Measurements from ENCODE around the gene CAMKV. TPM values are rescaled to one million over a fixed set of nuclear protein-coding genes. Genes with fewer than 3 reads are reported as not detected.

CAMKV gene
- total and polyA plus RNA-seq, 10 of the 15 experiments (the other 5 are each of a cell fraction or from before 2014, with no cell fraction given), result 0.06 to 0.20 TPM; not detected in 8

DNA sequence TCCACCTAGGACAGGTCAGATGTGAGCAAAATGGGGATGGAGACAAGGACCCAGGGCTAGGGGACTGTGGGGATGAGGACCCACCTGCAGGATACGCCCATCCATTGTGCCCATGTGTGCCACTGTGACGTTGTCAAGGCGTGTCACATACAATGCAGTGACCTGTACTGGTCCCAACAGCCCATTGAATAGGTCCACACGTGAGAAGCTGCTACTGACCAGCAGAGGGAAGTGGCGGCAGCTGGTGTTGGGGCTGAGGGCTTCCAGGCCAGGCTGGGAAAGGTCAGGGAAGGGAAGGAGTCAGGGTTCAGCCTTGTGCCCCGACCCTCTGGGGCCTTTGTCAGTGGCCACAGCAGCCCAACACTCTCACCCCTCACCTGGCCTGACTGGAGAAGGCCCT, 29.3 kb upstream of the CAMKV start (continued):
- TF ChIP-seq MTA3 (IDR thresholded peaks at IDR 0.05; ENCODE audit: borderline replicate concordance, low read length) (no peak), PML (IDR thresholded peaks at IDR 0.05; ENCODE audit: low read length) (no peak), RCOR1 (conservative IDR thresholded peaks at IDR 0.05; ENCODE audit: low read depth, low read length) (no peak), HCFC1 (IDR thresholded peaks at IDR 0.05; ENCODE audit: low read length) (no peak), ESRRA (IDR thresholded peaks at IDR 0.05; ENCODE audit: low read length) (no peak), USF2 (IDR thresholded peaks at IDR 0.05; ENCODE audit: borderline replicate concordance, low read depth, low read length) (no peak), ATF3 (IDR thresholded peaks at IDR 0.05; ENCODE audit: borderline replicate concordance, extremely low read depth, low read depth, low read length) (no peak), CBX3 (IDR thresholded peaks at IDR 0.05; ENCODE audit: borderline replicate concordance, low read depth) (no peak), NR2F1 (conservative IDR thresholded peaks at IDR 0.05) (no peak)
- TF ChIP-seq, protein P1, sequence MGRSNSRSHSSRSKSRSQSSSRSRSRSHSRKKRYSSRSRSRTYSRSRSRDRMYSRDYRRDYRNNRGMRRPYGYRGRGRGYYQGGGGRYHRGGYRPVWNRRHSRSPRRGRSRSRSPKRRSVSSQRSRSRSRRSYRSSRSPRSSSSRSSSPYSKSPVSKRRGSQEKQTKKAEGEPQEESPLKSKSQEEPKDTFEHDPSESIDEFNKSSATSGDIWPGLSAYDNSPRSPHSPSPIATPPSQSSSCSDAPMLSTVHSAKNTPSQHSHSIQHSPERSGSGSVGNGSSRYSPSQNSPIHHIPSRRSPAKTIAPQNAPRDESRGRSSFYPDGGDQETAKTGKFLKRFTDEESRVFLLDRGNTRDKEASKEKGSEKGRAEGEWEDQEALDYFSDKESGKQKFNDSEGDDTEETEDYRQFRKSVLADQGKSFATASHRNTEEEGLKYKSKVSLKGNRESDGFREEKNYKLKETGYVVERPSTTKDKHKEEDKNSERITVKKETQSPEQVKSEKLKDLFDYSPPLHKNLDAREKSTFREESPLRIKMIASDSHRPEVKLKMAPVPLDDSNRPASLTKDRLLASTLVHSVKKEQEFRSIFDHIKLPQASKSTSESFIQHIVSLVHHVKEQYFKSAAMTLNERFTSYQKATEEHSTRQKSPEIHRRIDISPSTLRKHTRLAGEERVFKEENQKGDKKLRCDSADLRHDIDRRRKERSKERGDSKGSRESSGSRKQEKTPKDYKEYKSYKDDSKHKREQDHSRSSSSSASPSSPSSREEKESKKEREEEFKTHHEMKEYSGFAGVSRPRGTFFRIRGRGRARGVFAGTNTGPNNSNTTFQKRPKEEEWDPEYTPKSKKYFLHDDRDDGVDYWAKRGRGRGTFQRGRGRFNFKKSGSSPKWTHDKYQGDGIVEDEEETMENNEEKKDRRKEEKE (IDR thresholded peaks at IDR 0.05), result no peak

- H3K36me3 ChIP-seq (ENCODE audit: control insufficient read depth in 2 of 2, insufficient read depth in 2 of 2, low read length in 1 of 2), result no peaks in the 10 kb centered on the region
- no peak for FAIRE-seq
- POLR2A ChIA-PET, result interaction anchor here (0.5 kb wide), 1 partner anchor 27 kb away, joined by 3 read pairs; no protein-coding TSS in a partner anchor
- RAD21 ChIA-PET (ENCODE audit: unreplicated experiment), result no interaction called here
- no peak for DNase-seq (ENCODE audit: low read depth, low spot score)
- BruUV-seq (replicated peaks), result no TSS peak
- CTCF ChIA-PET, result no interaction called here
- no peaks in the 10 kb centered on the region for H3K9me3 ChIP-seq (replicated peaks; ENCODE audit: control insufficient read depth, insufficient read depth, low read length)
- no peaks in the 10 kb centered on the region; the same call in 1 of the 2 replicates for H3K4me1 ChIP-seq (ENCODE audit: control insufficient read depth, insufficient read depth, low read length)
- no peaks in the 10 kb centered on the region for H3K79me2 ChIP-seq (ENCODE audit: control insufficient read depth, insufficient read depth, low read length)
- H3K27me3 ChIP-seq (replicated peaks in 1 of 2; ENCODE audit: control insufficient read depth in 2 of 2, insufficient read depth in 2 of 2, low read length in 1 of 2), result no peaks in the 10 kb centered on the region
- H3K27ac ChIP-seq (ENCODE audit: control insufficient read depth, insufficient read depth), result no peak overlapping the region
- H2AFZ ChIP-seq (ENCODE audit: control insufficient read depth, low read depth, low read length), result no peak overlapping the region
- in situ Hi-C loops (cut with MboI) (no loop called here), intact Hi-C loops (cut with micrococcal nuclease; ENCODE audit: unreplicated experiment) (no loop called here)
- no peak overlapping the region for H3K9ac ChIP-seq (ENCODE audit: control insufficient read depth, insufficient read depth, low read length)
- H3K4me2 ChIP-seq (ENCODE audit: control insufficient read depth, insufficient read depth), result no peak overlapping the region
- H4K20me1 ChIP-seq (ENCODE audit: control insufficient read depth, insufficient read depth), result no peaks in the 10 kb centered on the region
- SMC1A ChIA-PET (ENCODE audit: uncharacterized antibody, unreplicated experiment), result no interaction called here
- 68% methylated on average over 5 of the region's 5 CpGs for WGBS (ENCODE audit: insufficient coverage, insufficient replicate concordance, low lambda C conversion rate, missing lambda C conversion rate)
- ATAC-seq, result no peak
- H3K4me3 ChIP-seq, result no peak overlapping the region
- TF ChIP-seq SMC3 (IDR thresholded peaks at IDR 0.05; ENCODE audit: borderline replicate concordance, low read length), result no peak
- no peak for TF ChIP-seq ZNF622 (IDR thresholded peaks at IDR 0.05)
- TF ChIP-seq TARDBP (IDR thresholded peaks at IDR 0.05; ENCODE audit: borderline replicate concordance), result no peak
- TF ChIP-seq NFXL1 (IDR thresholded peaks at IDR 0.05; ENCODE audit: borderline replicate concordance), result no peak
- no peak for TF ChIP-seq LARP7 (IDR thresholded peaks at IDR 0.05)
- no peak for TF ChIP-seq RBBP5 (conservative IDR thresholded peaks at IDR 0.05)
- no peak for TF ChIP-seq TCF7 (IDR thresholded peaks at IDR 0.05; ENCODE audit: borderline replicate concordance)
- no peak for TF ChIP-seq IRF5 (IDR thresholded peaks at IDR 0.05; ENCODE audit: borderline replicate concordance)
- TF ChIP-seq IRF4 (IDR thresholded peaks at IDR 0.05; ENCODE audit: low read depth, low read length), result no peak
- no peak for TF ChIP-seq HDGF (IDR thresholded peaks at IDR 0.05)
- TF ChIP-seq PML (IDR thresholded peaks at IDR 0.05; ENCODE audit: low read length), result no peak
- no peak for TF ChIP-seq NR2C1 (IDR thresholded peaks at IDR 0.05)
- no peak for TF ChIP-seq NR2F1 (conservative IDR thresholded peaks at IDR 0.05)
Observed at GRCh38 chr3:49896345-49896744, 26.6 kb upstream of the CAMKV start.

All from GM12878 (cell line).